ENCODE results near the gene HDAC4.
A peak's percentile ranks its signal among the peaks of the same experiment; 100 is the strongest.

GRCh38 chr2:239229545-239230279 is 171.1 kb downstream of the HDAC4 start:
- TF ChIP-seq CTCF (conservative IDR thresholded peaks at IDR 0.05; ENCODE audit: low read depth, low read length): no peak
- TF ChIP-seq MAFK (IDR thresholded peaks at IDR 0.05; ENCODE audit: low read depth, low read length): peak; percentile 20; the same call in 1 of the 2 replicates

All from IMR-90 (cell line).